Hepatocyte (in vitro differentiated cells): ENCODE measurements around the gene LY9. TPM values are rescaled to one million over a fixed set of nuclear protein-coding genes. Genes with fewer than 3 reads are reported as not detected.
"Not testable (repeated sequence)": the region's sequence is repeated elsewhere in the genome, so short reads cannot be mapped to it uniquely, and the experiment has no call there.

Experiments used
- DNase-seq: peaks from one replicate; pipeline ENCODE4 v3.0.0-alpha.2; 2016; ENCODE audit warnings: low spot score
- H2AFZ ChIP-seq: fragments of 200-600 bp; sonication (generic); 2 replicates; pipeline ENCODE4 v1.6.0; 2016; ENCODE audit warnings: antibody characterized with exemption, mild to moderate bottlenecking
- H3K27ac ChIP-seq: fragments of 200-600 bp; sonication (generic); 2 replicates; pipeline ENCODE4 v1.5.1; 2016; ENCODE audit warnings: mild to moderate bottlenecking
- H3K27me3 ChIP-seq: fragments of 200-600 bp; sonication (generic); 2 replicates; pipeline ENCODE4 v1.6.1; 2016
- H3K36me3 ChIP-seq: fragments of 200-600 bp; sonication (generic); replicated peaks from 2 replicates; pipeline ENCODE4 v1.5.1; 2016; ENCODE audit warnings: low read depth; ENCODE audit not compliant: insufficient read depth
- H3K4me1 ChIP-seq: fragments of 200-600 bp; sonication (generic); 2 replicates; pipeline ENCODE4 v1.5.1; 2016; ENCODE audit warnings: mild to moderate bottlenecking, moderate library complexity; ENCODE audit not compliant: insufficient read depth
- H3K4me2 ChIP-seq: fragments of 200-600 bp; sonication (generic); 2 replicates; pipeline ENCODE4 v1.6.0; 2016
- H3K4me3 ChIP-seq: fragments of 200-600 bp; sonication (generic); 2 replicates; pipeline ENCODE4 v1.5.1; 2016; ENCODE audit warnings: mild to moderate bottlenecking
- H3K79me2 ChIP-seq: fragments of 200-600 bp; sonication (generic); 2 replicates; pipeline ENCODE4 v1.6.0; 2017; ENCODE audit warnings: mild to moderate bottlenecking
- H3K9me2 ChIP-seq: fragments of 200-600 bp; sonication (generic); replicated peaks from 2 replicates; pipeline ENCODE4 v1.6.0; 2017; ENCODE audit warnings: mild to moderate bottlenecking; ENCODE audit not compliant: insufficient read depth
- H3K9me3 ChIP-seq: fragments of 200-600 bp; sonication (generic); 2 replicates; pipeline ENCODE4 v1.5.1; 2016; ENCODE audit warnings: low read depth, mild to moderate bottlenecking
- H4K20me1 ChIP-seq: fragments of 200-600 bp; sonication (generic); 2 replicates; pipeline ENCODE4 v1.6.0; 2016; ENCODE audit warnings: mild to moderate bottlenecking; ENCODE audit not compliant: insufficient read depth, poor library complexity, severe bottlenecking
- CTCF ChIP-seq: fragments of 200-600 bp; sonication (generic); IDR thresholded peaks from 2 replicates; pipeline ENCODE4 v1.5.1; 2016; ENCODE audit warnings: antibody characterized with exemption, mild to moderate bottlenecking; ENCODE audit not compliant: poor library complexity
- EZH2 ChIP-seq: fragments of 200-600 bp; sonication (generic); IDR thresholded peaks from 2 replicates; pipeline ENCODE4 v1.6.1; 2016; ENCODE audit warnings: antibody characterized with exemption, mild to moderate bottlenecking, borderline replicate concordance
- EZH2phosphoT487 ChIP-seq: fragments of 200-600 bp; sonication (generic); IDR thresholded peaks from one replicate; pipeline ENCODE4 v1.6.1; 2018; ENCODE audit warnings: antibody characterized with exemption, mild to moderate bottlenecking, low read depth, moderate library complexity; ENCODE audit not compliant: unreplicated experiment, severe bottlenecking
- WGBS: methylation state at CpG from one replicate; pipeline ENCODE4 v1.1.6; 2016; ENCODE audit warnings: low lambda C conversion rate; ENCODE audit errors: missing lambda C conversion rate; 5-methylcytosine and 5-hydroxymethylcytosine counted together
- polyA plus RNA-seq: library from polyadenylated mRNA; unstranded; fragments of >200 nt; fragmentation: Nextera tagmentation; extraction: Ambion mirVana; gene quantifications from 2 replicates; pipeline ENCODE4 v1.2.1, GENCODE V29; 2016
- total RNA-seq: library from RNA; depleted of rRNA; stranded (reverse); fragments of >200 nt; gene quantifications from 2 replicates; pipeline ENCODE4 v1.2.3, GENCODE V29; 2014

The LY9 gene
- total and polyA plus RNA-seq, 2 experiments from 2014 or later = not detected

GRCh38 chr1:160868141-160868540 is 72.2 kb downstream of the LY9 start:
- no peak overlapping the region for H3K27ac ChIP-seq
- H3K9me2 ChIP-seq = no peaks in the 10 kb centered on the region
- no peaks in the 10 kb centered on the region for H3K36me3 ChIP-seq
- no peak for DNase-seq
- no peaks in the 10 kb centered on the region for H4K20me1 ChIP-seq
- H3K79me2 ChIP-seq = no peaks in the 10 kb centered on the region
- H3K9me3 ChIP-seq = no peaks in the 10 kb centered on the region
- no peak overlapping the region for H3K4me2 ChIP-seq
- TF ChIP-seq EZH2 = no peak
- H3K4me3 ChIP-seq = no peak overlapping the region
- WGBS = 71% methylated on average over 3 of the region's 3 CpGs
- H3K27me3 ChIP-seq = no peaks in the 10 kb centered on the region
- peaks cover 20% of the 10 kb centered on the region for H3K4me1 ChIP-seq
- H2AFZ ChIP-seq = no peak overlapping the region

- Histone ChIP-seq H3K4me1 (peaks cover 3% of the 10 kb centered on the region), H3K9me2 (no peaks in the 10 kb centered on the region), H3K4me3 (no peak overlapping the region), H2AFZ (no peak overlapping the region), H4K20me1 (no peaks in the 10 kb centered on the region), H3K4me2 (no peak overlapping the region), H3K79me2 (no peaks in the 10 kb centered on the region), H3K36me3 (no peaks in the 10 kb centered on the region), H3K27me3 (no peaks in the 10 kb centered on the region), H3K27ac (no peak overlapping the region), H3K9me3 (no peaks in the 10 kb centered on the region)
- no peak for DNase-seq
- 53% methylated on average over 3 of the region's 3 CpGs for WGBS
- no peak for TF ChIP-seq CTCF
- no peak for TF ChIP-seq EZH2
- no peak for TF ChIP-seq EZH2phosphoT487
Measured at GRCh38 chr1:160874935-160875334, 79.0 kb downstream of the LY9 start.

GRCh38 chr1:160875591-160875990 is 79.6 kb downstream of the LY9 start:
- not testable (repeated sequence) for H3K9me2 ChIP-seq, H3K4me1 ChIP-seq, H3K4me3 ChIP-seq, H3K27ac ChIP-seq, H3K4me2 ChIP-seq, H3K79me2 ChIP-seq, H4K20me1 ChIP-seq, H3K9me3 ChIP-seq, DNase-seq, H3K36me3 ChIP-seq, H3K27me3 ChIP-seq, H2AFZ ChIP-seq
- 69% methylated on average over 4 of the region's 4 CpGs for WGBS

GRCh38 chr1:160876311-160876710 is 80.3 kb downstream of the LY9 start:
- H3K36me3 ChIP-seq = no peaks in the 10 kb centered on the region
- H3K4me3 ChIP-seq = no peak overlapping the region
- no peaks in the 10 kb centered on the region for H3K79me2 ChIP-seq
- no peaks in the 10 kb centered on the region for H4K20me1 ChIP-seq
- no peaks in the 10 kb centered on the region for H3K27me3 ChIP-seq
- no peak overlapping the region for H2AFZ ChIP-seq
- H3K27ac ChIP-seq = no peak overlapping the region
- TF ChIP-seq CTCF = no peak
- no peak for TF ChIP-seq EZH2phosphoT487
- TF ChIP-seq EZH2 = no peak
- no peak for DNase-seq
- H3K4me2 ChIP-seq = no peak overlapping the region
- WGBS = 65% methylated on average over 5 of the region's 5 CpGs
- no peaks in the 10 kb centered on the region for H3K9me2 ChIP-seq
- H3K9me3 ChIP-seq = no peaks in the 10 kb centered on the region
- H3K4me1 ChIP-seq = peaks cover 3% of the 10 kb centered on the region

- DNase-seq = no peak
- no peaks in the 10 kb centered on the region for H3K9me2 ChIP-seq
Measured at GRCh38 chr1:160877221-160877620, 81.2 kb downstream of the LY9 start.

More at GRCh38 chr1:160877221-160877620, 81.2 kb downstream of the LY9 start:
- Histone ChIP-seq H3K27ac (no peak overlapping the region), H3K4me1 (peaks cover 3% of the 10 kb centered on the region), H3K4me2 (no peak overlapping the region), H3K9me3 (no peaks in the 10 kb centered on the region), H3K27me3 (no peaks in the 10 kb centered on the region), H3K79me2 (no peaks in the 10 kb centered on the region), H2AFZ (no peak overlapping the region), H3K36me3 (no peaks in the 10 kb centered on the region), H3K4me3 (no peak overlapping the region), H4K20me1 (no peaks in the 10 kb centered on the region)
- no peak for TF ChIP-seq CTCF
- TF ChIP-seq EZH2 = no peak
- no peak for TF ChIP-seq EZH2phosphoT487
